Mesenchymal stem cell (in vitro differentiated cells and primary cell): ENCODE data around the gene ATE1.

Source experiments
- DNase-seq: peaks from one replicate; pipeline ENCODE4 v3.0.0-alpha.2; 2013
- H2AFZ ChIP-seq: one replicate; pipeline ENCODE4 v1.6.1; 2013; ENCODE audit warnings: low read depth, mild to moderate bottlenecking, control low read depth, inconsistent platforms, low read length, moderate library complexity
- H2AK5ac ChIP-seq: 2 replicates; pipeline ENCODE4 v1.6.1; 2013; ENCODE audit warnings: low read length, moderate library complexity, mild to moderate bottlenecking, inconsistent platforms; ENCODE audit not compliant: severe bottlenecking
- H2BK120ac ChIP-seq: one replicate; pipeline ENCODE4 v1.6.1; 2013; ENCODE audit warnings: low read depth, mild to moderate bottlenecking, inconsistent platforms, low read length, moderate library complexity
- H2BK12ac ChIP-seq, 2 experiments: one replicate each; pipeline ENCODE4 v1.6.1; 2013; ENCODE audit warnings: inconsistent platforms in 2 of 2, low read length in 2 of 2, mild to moderate bottlenecking in 2 of 2, moderate library complexity in 2 of 2, control low read depth in 1 of 2
- H2BK15ac ChIP-seq: one replicate; pipeline ENCODE4 v1.6.1; 2013; ENCODE audit warnings: mild to moderate bottlenecking, low read depth, inconsistent platforms; ENCODE audit not compliant: poor library complexity, severe bottlenecking
- H2BK5ac ChIP-seq: 2 replicates; pipeline ENCODE4 v1.6.1; 2013; ENCODE audit warnings: low read depth, mild to moderate bottlenecking, low read length, control low read depth, inconsistent platforms; ENCODE audit not compliant: poor library complexity, severe bottlenecking
- H3K14ac ChIP-seq, 2 experiments: one replicate each; pipeline ENCODE4 v1.6.1; 2013; ENCODE audit warnings: inconsistent platforms in 2 of 2, low read length in 2 of 2, control low read depth in 1 of 2, mild to moderate bottlenecking in 1 of 2, moderate library complexity in 1 of 2
- H3K18ac ChIP-seq, 2 experiments: one replicate each; pipeline ENCODE4 v1.6.1; 2013; ENCODE audit warnings: inconsistent platforms in 2 of 2, low read length in 2 of 2, control low read depth in 1 of 2, low read depth in 1 of 2, mild to moderate bottlenecking in 1 of 2
- H3K23ac ChIP-seq, 2 experiments: one replicate each; pipeline ENCODE4 v1.6.1; 2013; ENCODE audit warnings: inconsistent platforms in 2 of 2, low read length in 2 of 2, mild to moderate bottlenecking in 2 of 2, moderate library complexity in 2 of 2, control low read depth in 1 of 2
- H3K27ac ChIP-seq: 2 replicates; pipeline ENCODE4 v1.5.1; 2013; ENCODE audit warnings: mild to moderate bottlenecking, moderate library complexity, low read length, control low read depth, inconsistent platforms; ENCODE audit not compliant: poor library complexity, severe bottlenecking
- H3K27me3 ChIP-seq, 2 experiments: 2 replicates each; pipeline versions ENCODE4 v1.6.1 to v1.7.0; 2013; ENCODE audit warnings: low read length in 2 of 2, mild to moderate bottlenecking in 2 of 2, moderate library complexity in 2 of 2, control low read depth in 1 of 2, inconsistent platforms in 1 of 2; ENCODE audit not compliant: control insufficient read depth in 1 of 2, insufficient read depth in 1 of 2
- H3K36me3 ChIP-seq, 2 experiments: 2 replicates each; pipeline versions ENCODE4 v1.6.1 to v1.7.0; 2013; ENCODE audit warnings: low read length in 2 of 2, control low read depth in 1 of 2, inconsistent platforms in 1 of 2, low read depth in 1 of 2, mild to moderate bottlenecking in 1 of 2; ENCODE audit not compliant: insufficient read depth in 2 of 2, control insufficient read depth in 1 of 2
- H3K4ac ChIP-seq, 2 experiments: one replicate each; pipeline ENCODE4 v1.6.1; 2013; ENCODE audit warnings: inconsistent platforms in 2 of 2, low read length in 2 of 2, mild to moderate bottlenecking in 2 of 2, moderate library complexity in 2 of 2, control low read depth in 1 of 2, low read depth in 1 of 2
- H3K4me1 ChIP-seq: 2 replicates; pipeline ENCODE4 v1.6.1; 2013; ENCODE audit warnings: low read depth, low read length, control low read depth; ENCODE audit not compliant: control insufficient read depth, insufficient read depth
- H3K4me2 ChIP-seq: 2 replicates; pipeline ENCODE4 v1.6.1; 2013; ENCODE audit warnings: low read length, mild to moderate bottlenecking, inconsistent platforms; ENCODE audit not compliant: poor library complexity, severe bottlenecking
- H3K4me3 ChIP-seq, 2 experiments: 2 replicates each; pipeline versions ENCODE4 v1.5.1 to v1.7.0; 2013; ENCODE audit warnings: low read length in 2 of 2, mild to moderate bottlenecking in 2 of 2, control low read depth in 1 of 2, low read depth in 1 of 2; ENCODE audit not compliant: insufficient read depth in 1 of 2
- H3K79me1 ChIP-seq: replicated peaks from 2 replicates; pipeline ENCODE4 v1.6.1; 2013; ENCODE audit warnings: mild to moderate bottlenecking, control low read depth, low read length, inconsistent platforms; ENCODE audit not compliant: poor library complexity, severe bottlenecking
- H3K9ac ChIP-seq: 2 replicates; pipeline ENCODE4 v1.7.0; 2013; ENCODE audit warnings: mild to moderate bottlenecking, low read length, moderate library complexity
- H3K9me3 ChIP-seq: 2 replicates; pipeline ENCODE4 v1.7.0; 2013; ENCODE audit warnings: mild to moderate bottlenecking, low read length; ENCODE audit not compliant: control insufficient read depth
- H4K8ac ChIP-seq: one replicate; pipeline ENCODE4 v1.6.1; 2013; ENCODE audit warnings: inconsistent platforms, mild to moderate bottlenecking, low read length, moderate library complexity
- H4K91ac ChIP-seq: one replicate; pipeline ENCODE4 v1.6.1; 2013; ENCODE audit warnings: mild to moderate bottlenecking, low read length, inconsistent platforms
- whole genome bisulfite sequencing: methylation state at CpG from one replicate; pipeline ENCODE4 v1.1.7; 2013; ENCODE audit warnings: mixed read lengths; 5-methylcytosine and 5-hydroxymethylcytosine counted together

ATE1 gene

DNA sequence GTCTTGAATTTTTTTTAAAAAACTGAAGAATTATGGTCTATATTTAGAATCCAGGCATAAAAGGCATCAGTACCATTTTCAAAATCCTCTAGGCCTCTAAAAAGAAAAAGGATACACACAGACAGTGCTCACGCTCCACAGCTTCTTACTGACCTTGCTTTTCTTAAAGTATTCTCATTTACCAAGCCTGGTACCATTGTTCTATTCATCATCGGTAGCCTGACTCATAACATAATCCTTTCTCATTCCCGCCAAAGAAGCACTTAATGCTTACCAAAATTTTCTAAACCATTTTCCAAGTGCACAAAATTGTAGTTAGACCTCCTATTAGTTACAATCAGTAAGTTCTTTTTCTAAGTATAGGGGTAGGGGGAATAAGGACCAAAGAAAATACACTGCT is 54.6 kb downstream of the ATE1 start:
- no peak overlapping the region for H3K23ac ChIP-seq
- H2BK120ac ChIP-seq, result no peak overlapping the region
- no peak overlapping the region for H2BK12ac ChIP-seq
- H4K91ac ChIP-seq, result no peak overlapping the region
- H3K27me3 ChIP-seq, result no peaks in the 10 kb centered on the region
- no peak overlapping the region for H3K4ac ChIP-seq
- no peak overlapping the region for H2BK15ac ChIP-seq
- peaks cover 4 to 29% of the 10 kb centered on the region in 2 experiments for H3K36me3 ChIP-seq
- peaks cover 3% of the 10 kb centered on the region for H3K79me1 ChIP-seq
- no peak overlapping the region for H2BK5ac ChIP-seq
- no peak overlapping the region for H4K8ac ChIP-seq
- no peak overlapping the region for H3K4me2 ChIP-seq
- H2AFZ ChIP-seq, result no peak overlapping the region
- H2AK5ac ChIP-seq, result no peak overlapping the region
- 100% methylated on average over 2 of the region's 3 CpGs for WGBS
- no peaks in the 10 kb centered on the region for H3K9me3 ChIP-seq
- H3K18ac ChIP-seq, result no peak overlapping the region
- DNase-seq, result no peak
- H3K4me3 ChIP-seq, result no peak overlapping the region
- H3K9ac ChIP-seq, result no peak overlapping the region
- H3K27ac ChIP-seq, result no peak overlapping the region
- no peaks in the 10 kb centered on the region for H3K4me1 ChIP-seq
- no peak overlapping the region for H3K14ac ChIP-seq

GRCh38 chr10:121870413-121870812 is 57.4 kb downstream of the ATE1 start:
- no peak overlapping the region for H4K8ac ChIP-seq
- H2BK12ac ChIP-seq, result no peak overlapping the region
- no peak overlapping the region for H3K4me3 ChIP-seq
- no peak overlapping the region for H2AFZ ChIP-seq
- H3K9me3 ChIP-seq, result no peaks in the 10 kb centered on the region
- no peak overlapping the region for H2BK15ac ChIP-seq
- DNase-seq, result no peak
- no CpG with 5 or more reads among the region's 1 CpG for WGBS
- H2BK5ac ChIP-seq, result no peak overlapping the region
- no peak overlapping the region for H3K9ac ChIP-seq
- peaks cover 1% of the 10 kb centered on the region for H3K79me1 ChIP-seq
- H3K4me2 ChIP-seq, result no peak overlapping the region
- H3K27ac ChIP-seq, result no peak overlapping the region
- peaks cover 3 to 35% of the 10 kb centered on the region in 2 experiments for H3K36me3 ChIP-seq
- H3K4ac ChIP-seq, result no peak overlapping the region
- H4K91ac ChIP-seq, result no peak overlapping the region
- no peaks in the 10 kb centered on the region for H3K27me3 ChIP-seq
- no peaks in the 10 kb centered on the region for H3K4me1 ChIP-seq
- H2BK120ac ChIP-seq, result no peak overlapping the region
- no peak overlapping the region for H3K14ac ChIP-seq
- H3K23ac ChIP-seq, result no peak overlapping the region
- H3K18ac ChIP-seq, result no peak overlapping the region
- H2AK5ac ChIP-seq, result no peak overlapping the region

DNA sequence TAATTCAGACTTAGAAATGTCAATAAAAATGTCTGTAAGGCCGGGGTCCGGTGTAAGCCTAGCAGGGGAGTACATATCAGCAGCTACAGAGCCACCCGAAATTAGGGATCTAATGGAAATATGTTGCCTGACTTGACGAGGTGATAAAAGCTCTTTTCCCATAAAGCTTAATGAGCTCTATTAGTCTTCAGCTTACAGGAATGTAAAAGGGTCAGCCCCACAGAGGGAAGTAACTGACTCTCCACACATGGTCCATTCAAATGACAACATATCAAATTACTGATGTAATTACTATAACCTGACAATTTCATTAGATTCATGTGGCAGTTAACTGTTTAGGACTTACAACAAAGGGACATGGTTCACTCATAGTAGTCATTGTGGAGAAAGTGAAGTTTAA is 62.3 kb downstream of the ATE1 start:
- WGBS, result 93% methylated on average over 3 of the region's 4 CpGs
- Histone ChIP-seq H2AK5ac (no peak overlapping the region), H3K4me2 (no peak overlapping the region)

GRCh38 chr10:121864653-121865052 is 63.2 kb downstream of the ATE1 start:
- Histone ChIP-seq H3K36me3 (peaks cover 3 to 31% of the 10 kb centered on the region in 2 experiments), H3K14ac (no peak overlapping the region), H3K4ac (no peak overlapping the region), H2BK120ac (no peak overlapping the region), H3K79me1 (peaks cover 13% of the 10 kb centered on the region), H3K27ac (no peak overlapping the region), H3K4me1 (no peaks in the 10 kb centered on the region), H3K4me3 (no peak overlapping the region), H2BK5ac (no peak overlapping the region), H3K23ac (no peak overlapping the region), H3K9me3 (no peaks in the 10 kb centered on the region), H4K8ac (no peak overlapping the region), H2AFZ (no peak overlapping the region), H3K9ac (no peak overlapping the region), H3K27me3 (no peaks in the 10 kb centered on the region), H2BK15ac (no peak overlapping the region), H3K4me2 (no peak overlapping the region), H4K91ac (no peak overlapping the region), H2AK5ac (no peak overlapping the region), H2BK12ac (no peak overlapping the region), H3K18ac (no peak overlapping the region)
- 100% methylated on average over 3 of the region's 3 CpGs for WGBS
- no peak for DNase-seq

More for the DNA sequence above, 62.3 kb downstream of the ATE1 start:
- no peaks in the 10 kb centered on the region for H3K9me3 ChIP-seq
- no peak overlapping the region for H2BK12ac ChIP-seq
- no peak overlapping the region for H2BK5ac ChIP-seq
- no peak overlapping the region for H3K23ac ChIP-seq
- H3K36me3 ChIP-seq, result peaks cover 3 to 32% of the 10 kb centered on the region in 2 experiments
- H2BK15ac ChIP-seq, result no peak overlapping the region
- no peak overlapping the region for H3K9ac ChIP-seq
- H4K8ac ChIP-seq, result no peak overlapping the region
- H3K4me1 ChIP-seq, result no peaks in the 10 kb centered on the region
- no peak for DNase-seq
- H3K18ac ChIP-seq, result no peak overlapping the region
- H2BK120ac ChIP-seq, result no peak overlapping the region
- no peak overlapping the region for H3K27ac ChIP-seq
- H2AFZ ChIP-seq, result no peak overlapping the region
- no peak overlapping the region for H4K91ac ChIP-seq
- no peak overlapping the region for H3K4ac ChIP-seq
- H3K27me3 ChIP-seq, result no peaks in the 10 kb centered on the region
- H3K14ac ChIP-seq, result no peak overlapping the region
- peaks cover 11% of the 10 kb centered on the region for H3K79me1 ChIP-seq
- no peak overlapping the region for H3K4me3 ChIP-seq
